Esophagus squamous epithelium (tissue), 4 donors: Measurements from ENCODE around the gene CELSR1.

Experiments
- POLR2A ChIP-seq, 4 donors: fragments of 450-650 bp; IDR thresholded peaks; one replicate each; pipeline ENCODE4 v1.6.1; 2017; ENCODE audit warnings: antibody characterized with exemption in 4 of 4, mild to moderate bottlenecking in 4 of 4, moderate library complexity in 3 of 4
- TF ChIP-seq, protein P1 (sequence below), 6 experiments: fragments of 450-650 bp in 4 of 6; fragments of 200-600 bp in 2 of 6; sonication (generic) in 2 of 6; IDR thresholded peaks; one replicate each; pipeline ENCODE4 v1.5.1; 2016 to 2019; ENCODE audit warnings: antibody characterized with exemption in 6 of 6, mild to moderate bottlenecking in 4 of 6, moderate library complexity in 4 of 6

DNA sequence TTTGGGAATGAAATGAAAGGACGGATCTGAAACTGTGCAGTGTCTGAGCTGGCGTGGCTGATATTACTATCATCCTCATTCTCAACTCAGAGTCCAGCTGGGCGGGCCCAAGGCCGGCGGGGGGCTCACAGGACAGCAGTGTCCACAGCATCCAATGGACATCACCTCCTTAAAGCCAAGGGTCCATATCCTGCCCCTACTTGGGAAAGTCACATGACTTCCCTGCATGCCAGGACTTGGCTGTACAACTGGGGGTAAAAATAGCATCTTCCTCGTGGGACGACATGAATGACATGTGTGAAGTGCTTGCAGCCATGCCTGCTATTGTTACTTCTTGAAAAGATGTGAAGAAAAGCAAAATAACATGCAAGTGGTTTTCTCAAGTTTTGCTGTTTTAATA, 119.7 kb downstream of the CELSR1 start:
- TF ChIP-seq, protein P1, sequence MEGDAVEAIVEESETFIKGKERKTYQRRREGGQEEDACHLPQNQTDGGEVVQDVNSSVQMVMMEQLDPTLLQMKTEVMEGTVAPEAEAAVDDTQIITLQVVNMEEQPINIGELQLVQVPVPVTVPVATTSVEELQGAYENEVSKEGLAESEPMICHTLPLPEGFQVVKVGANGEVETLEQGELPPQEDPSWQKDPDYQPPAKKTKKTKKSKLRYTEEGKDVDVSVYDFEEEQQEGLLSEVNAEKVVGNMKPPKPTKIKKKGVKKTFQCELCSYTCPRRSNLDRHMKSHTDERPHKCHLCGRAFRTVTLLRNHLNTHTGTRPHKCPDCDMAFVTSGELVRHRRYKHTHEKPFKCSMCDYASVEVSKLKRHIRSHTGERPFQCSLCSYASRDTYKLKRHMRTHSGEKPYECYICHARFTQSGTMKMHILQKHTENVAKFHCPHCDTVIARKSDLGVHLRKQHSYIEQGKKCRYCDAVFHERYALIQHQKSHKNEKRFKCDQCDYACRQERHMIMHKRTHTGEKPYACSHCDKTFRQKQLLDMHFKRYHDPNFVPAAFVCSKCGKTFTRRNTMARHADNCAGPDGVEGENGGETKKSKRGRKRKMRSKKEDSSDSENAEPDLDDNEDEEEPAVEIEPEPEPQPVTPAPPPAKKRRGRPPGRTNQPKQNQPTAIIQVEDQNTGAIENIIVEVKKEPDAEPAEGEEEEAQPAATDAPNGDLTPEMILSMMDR (IDR thresholded peaks at IDR 0.05), result no peak
- TF ChIP-seq POLR2A (IDR thresholded peaks at IDR 0.05), result no peak
